Heart left ventricle (tissue), 16 donors: ENCODE data around the gene TAOK2. TPM values are rescaled to one million over a fixed set of nuclear protein-coding genes. Genes with fewer than 3 reads are reported as not detected.

Experiments used
- ATAC-seq, 4 donors: fragments of 200-7000 bp; cut with Tn5 transposase; one replicate each; pipeline ENCODE4 v1.9.1; 2020 to 2022; ENCODE audit warnings: moderate library complexity in 4 of 4, mild to moderate bottlenecking in 3 of 4, moderate number of reproducible peaks in 1 of 4
- DNase-seq, 5 donors: peaks; one replicate each; pipeline ENCODE4 v3.0.0-alpha.2; 2020
- H3K27ac ChIP-seq, 12 donors: fragments of 200-600 bp; sonication (generic) in 4 of 12; one replicate each; pipeline versions ENCODE4 v1.5.0 to v1.8.0; 2016 to 2022; ENCODE audit warnings: mild to moderate bottlenecking in 2 of 12
- H3K27me3 ChIP-seq, 9 donors: fragments of 200-600 bp; sonication (generic) in 2 of 9; one replicate each; pipeline versions ENCODE4 v1.5.1 to v1.8.0; 2016 to 2022; ENCODE audit warnings: mild to moderate bottlenecking in 3 of 9
- H3K36me3 ChIP-seq, 9 donors: fragments of 200-600 bp; sonication (generic) in 2 of 9; one replicate each; pipeline versions ENCODE4 v1.5.0 to v1.8.0; 2018 to 2022; ENCODE audit warnings: mild to moderate bottlenecking in 2 of 9
- H3K4me1 ChIP-seq, 12 donors: fragments of 200-600 bp; sonication (generic) in 4 of 12; one replicate each; pipeline versions ENCODE4 v1.5.0 to v1.8.0; 2016 to 2022; ENCODE audit warnings: mild to moderate bottlenecking in 3 of 12
- H3K4me3 ChIP-seq, 12 donors: fragments of 200-600 bp; sonication (generic) in 4 of 12; one replicate each; pipeline versions ENCODE4 v1.5.0 to v1.8.0; 2017 to 2022; ENCODE audit warnings: mild to moderate bottlenecking in 9 of 12, moderate library complexity in 4 of 12
- H3K9me3 ChIP-seq, 12 donors: fragments of 200-600 bp; sonication (generic) in 4 of 12; one replicate each; pipeline versions ENCODE4 v1.5.0 to v1.8.0; 2016 to 2022; ENCODE audit warnings: mild to moderate bottlenecking in 1 of 12
- POLR2A ChIP-seq, 2 donors: fragments of 450-650 bp; IDR thresholded peaks; one replicate each; pipeline ENCODE4 v1.6.1; 2017; ENCODE audit warnings: antibody characterized with exemption in 2 of 2, mild to moderate bottlenecking in 2 of 2, moderate library complexity in 2 of 2
- WGBS, 4 donors: extraction: QIAGEN DNeasy Blood & Tissue Kit in 2 of 4; methylation state at CpG; one replicate each; pipeline versions ENCODE4 v1.1.5 to v1.1.7; 2013 to 2018; 5-methylcytosine and 5-hydroxymethylcytosine counted together
- intact Hi-C, 10 donors: fragments of 100-400 bp; cut with DNase I; formaldehyde crosslinking; loops; one replicate each; pipeline versions ENCODE4 v1.11.1 to v1.14.2; 2022
- polyA plus RNA-seq, 2 donors: library from polyadenylated mRNA; stranded (reverse); fragments of 200-250 nt; gene quantifications; one replicate each; pipeline ENCODE4 v1.2.3, GENCODE V29; 2013
- total RNA-seq, 9 donors: library from RNA; depleted of rRNA in 2 of 9; stranded (reverse); fragments of >200 nt in 2 of 9; fragmentation: NEBNext Ultra II Directional in 3 of 9; extraction: Animal tissue kit (Norgen Biotek cat#: 25700) in 3 of 9; gene quantifications; one replicate each; pipeline versions ENCODE4 v1.1.0 to v1.2.4, GENCODE V29; 2016 to 2023
- TF ChIP-seq, protein P1 (sequence below), 12 donors: fragments of 200-600 bp; sonication (generic) in 4 of 12; IDR thresholded peaks; one replicate each; pipeline versions ENCODE4 v1.5.0 to v1.8.0; 2018 to 2022; ENCODE audit warnings: antibody characterized with exemption in 12 of 12, mild to moderate bottlenecking in 5 of 12
- donor health status: ischemic (EF 13 %, LVEDD 7.1; RV severe dilation, severe dysfunction).
- donor health status: healthy with polysubstance abuse.
- donor health status: DM: no; HTN: yes; CAD: no.
- donor health status: DM: no; HTN: no; CAD: no.
- donor health status: ischemic (EF 25% LVEDD 6.9; RV normal size, moderate dysfunction).
- donor health status: ischemic (EF 25% LVEDD 5.7; RV mildly dilated, moderate dysfunction).
- donor health status: healthy.
- donor health status: DM: yes; HTN: yes; CAD: no.
- donor health status: ischemic (EF 35%, LVEDD 5.7; RV mildly dilated, moderate dysfunction).
- donor health status: nonischemic (EF 11% LVEDD 7.7; RV severe dilation, severe dysfunction).
- donor health status: DM: yes; HTN: yes; CAD: no.
- donor health status: PGD.
- donor health status: ischemic (EF 29% LVEDD 5.4; RV normal size, mild dysfunction).
- donor health status: nonischemic (EF 23%, LVEDD 6.1; RV moderate dilation, normal function).

TAOK2 gene
- total and polyA plus RNA-seq, 11 donors, result 29.5 to 47.9 (median 35.7) TPM

- DNase-seq (no peak), ATAC-seq (no peak)
- Histone ChIP-seq H3K27me3 (no peaks in the 10 kb centered on the region), H3K4me3 (peak overlapping the region in 1 of 12 donors; percentile 90), H3K4me1 (peaks cover 0 to 57% (median 35%) of the 10 kb centered on the region in 12 donors), H3K9me3 (no peaks in the 10 kb centered on the region), H3K36me3 (peaks cover 0 to 64% (median 61%) of the 10 kb centered on the region in 9 donors), H3K27ac (peak overlapping the region in 11 of 12 donors; percentile 47 to 99 (median 96))
- intact Hi-C loops, result loop anchor here in 3 of 10 donors (5.0 kb wide), 3 partner anchors 166 to 669 kb away; partner anchors contain the start of genes MAZ (in 1 of the 3) and PRRT2 (in 1 of the 3)
- 72 to 83% (median 77%) methylated on average over 8 to 9 of the region's 9 CpGs for WGBS, 4 donors
- TF ChIP-seq, protein P1, sequence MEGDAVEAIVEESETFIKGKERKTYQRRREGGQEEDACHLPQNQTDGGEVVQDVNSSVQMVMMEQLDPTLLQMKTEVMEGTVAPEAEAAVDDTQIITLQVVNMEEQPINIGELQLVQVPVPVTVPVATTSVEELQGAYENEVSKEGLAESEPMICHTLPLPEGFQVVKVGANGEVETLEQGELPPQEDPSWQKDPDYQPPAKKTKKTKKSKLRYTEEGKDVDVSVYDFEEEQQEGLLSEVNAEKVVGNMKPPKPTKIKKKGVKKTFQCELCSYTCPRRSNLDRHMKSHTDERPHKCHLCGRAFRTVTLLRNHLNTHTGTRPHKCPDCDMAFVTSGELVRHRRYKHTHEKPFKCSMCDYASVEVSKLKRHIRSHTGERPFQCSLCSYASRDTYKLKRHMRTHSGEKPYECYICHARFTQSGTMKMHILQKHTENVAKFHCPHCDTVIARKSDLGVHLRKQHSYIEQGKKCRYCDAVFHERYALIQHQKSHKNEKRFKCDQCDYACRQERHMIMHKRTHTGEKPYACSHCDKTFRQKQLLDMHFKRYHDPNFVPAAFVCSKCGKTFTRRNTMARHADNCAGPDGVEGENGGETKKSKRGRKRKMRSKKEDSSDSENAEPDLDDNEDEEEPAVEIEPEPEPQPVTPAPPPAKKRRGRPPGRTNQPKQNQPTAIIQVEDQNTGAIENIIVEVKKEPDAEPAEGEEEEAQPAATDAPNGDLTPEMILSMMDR (IDR thresholded peaks at IDR 0.05), result no peak
Measured at GRCh38 chr16:29978564-29979270, 5.0 kb downstream of the TAOK2 start.

- peaks cover 0 to 21% (median 8%) of the 10 kb centered on the region in 12 donors for H3K4me1 ChIP-seq
- TF ChIP-seq, protein P1 (IDR thresholded peaks at IDR 0.05), result no peak
- TF ChIP-seq POLR2A (IDR thresholded peaks at IDR 0.05), result no peak
- ATAC-seq (no peak), DNase-seq (no peak)
- intact Hi-C loops, result no loop called here
- no peak overlapping the region for H3K27ac ChIP-seq
- no peaks in the 10 kb centered on the region for H3K27me3 ChIP-seq
- no peaks in the 10 kb centered on the region for H3K9me3 ChIP-seq
- no peak overlapping the region for H3K4me3 ChIP-seq
- peaks cover 6 to 100% (median 100%) of the 10 kb centered on the region in 9 donors for H3K36me3 ChIP-seq
- 84 to 89% (median 86%) methylated on average over 24 of the region's 24 CpGs for WGBS, 4 donors
Measured at GRCh38 chr16:29982560-29983419, 9.1 kb downstream of the TAOK2 start.

DNA sequence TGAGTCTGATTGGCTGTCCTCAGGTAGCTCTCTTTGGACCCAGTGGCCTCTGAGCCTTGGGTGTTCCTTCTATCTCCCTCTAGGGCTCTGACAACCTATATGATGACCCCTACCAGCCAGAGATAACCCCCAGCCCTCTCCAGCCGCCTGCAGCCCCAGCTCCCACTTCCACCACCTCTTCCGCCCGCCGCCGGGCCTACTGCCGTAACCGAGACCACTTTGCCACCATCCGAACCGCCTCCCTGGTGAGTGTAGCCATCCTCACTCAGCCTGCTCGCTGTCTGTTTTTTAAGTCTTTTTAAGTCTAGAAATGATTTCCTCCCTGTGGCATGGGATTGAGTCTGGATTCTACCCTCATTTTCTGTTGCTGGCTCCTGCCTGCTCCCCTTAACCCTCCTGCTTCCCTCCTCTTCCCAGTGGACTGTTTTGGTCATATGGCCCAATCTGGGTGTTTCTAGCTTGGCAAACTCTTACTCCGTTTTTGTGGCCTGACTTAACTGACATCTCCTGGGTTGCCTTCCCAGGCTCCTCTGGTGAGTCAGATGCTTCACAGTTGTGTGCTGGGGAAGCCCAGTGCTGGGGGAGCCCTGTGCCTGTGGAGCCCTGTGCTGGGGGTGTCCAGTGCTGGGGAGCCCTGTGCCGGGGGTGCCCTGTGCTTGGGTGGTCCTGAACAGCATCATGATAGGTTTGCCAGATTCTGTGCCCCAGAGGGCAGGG is 9.9 kb downstream of the TAOK2 start:
- 78 to 94% (median 87%) methylated on average over 11 to 12 of the region's 12 CpGs for WGBS, 4 donors
- no peak for TF ChIP-seq POLR2A (IDR thresholded peaks at IDR 0.05)
- TF ChIP-seq, protein P1 (IDR thresholded peaks at IDR 0.05), result no peak
- Histone ChIP-seq H3K27me3 (no peaks in the 10 kb centered on the region), H3K36me3 (peaks cover 6 to 100% (median 100%) of the 10 kb centered on the region in 9 donors), H3K4me3 (no peak overlapping the region), H3K9me3 (no peaks in the 10 kb centered on the region), H3K27ac (no peak overlapping the region), H3K4me1 (peaks cover 0 to 14% (median under 1%) of the 10 kb centered on the region in 12 donors)
- ATAC-seq, result no peak
- intact Hi-C loops, result no loop called here
- DNase-seq, result no peak
